CD1c-positive myeloid dendritic cell (primary cell): ENCODE measurements around the gene RAD51B.
A peak's percentile ranks its signal among the peaks of the same experiment; 100 is the strongest.

Experiments used
- DNase-seq: peaks from one replicate; pipeline ENCODE4 v3.0.0-alpha.2; 2016; ENCODE audit errors: extremely low spot score

RAD51B gene

GRCh38 chr14:68573126-68573525, 753.5 kb downstream of the RAD51B start:
- DNase-seq, result no peak

GRCh38 chr14:68573722-68574121, 754.1 kb downstream of the RAD51B start:
- peak; percentile 53 for DNase-seq

- DNase-seq, result peak; percentile 18
Measured at GRCh38 chr14:68574461-68574860, 754.9 kb downstream of the RAD51B start.

GRCh38 chr14:68574906-68575305, 755.3 kb downstream of the RAD51B start:
- no peak for DNase-seq

- DNase-seq, result no peak
Measured at GRCh38 chr14:68575426-68575825, 755.8 kb downstream of the RAD51B start.

GRCh38 chr14:68576031-68576430, 756.5 kb downstream of the RAD51B start:
- peak; percentile 35 for DNase-seq

GRCh38 chr14:68576496-68577244, 757.1 kb downstream of the RAD51B start:
- peak; percentile 32 for DNase-seq

- peak; percentile 94 for DNase-seq
Measured at GRCh38 chr14:68577802-68578541, 758.4 kb downstream of the RAD51B start.

GRCh38 chr14:68578597-68578996, 759.0 kb downstream of the RAD51B start:
- no peak for DNase-seq

GRCh38 chr14:68580096-68580645, 760.6 kb downstream of the RAD51B start:
- peak; percentile 64 for DNase-seq

GRCh38 chr14:68580671-68581070, 761.1 kb downstream of the RAD51B start:
- no peak for DNase-seq

GRCh38 chr14:68583548-68584280, 764.1 kb downstream of the RAD51B start:
- no peak for DNase-seq

- DNase-seq, result no peak
Measured at GRCh38 chr14:68584786-68585185, 765.2 kb downstream of the RAD51B start.

- DNase-seq, result no peak
Measured at GRCh38 chr14:68585690-68586089, 766.1 kb downstream of the RAD51B start.

GRCh38 chr14:68586896-68587751, 767.5 kb downstream of the RAD51B start:
- no peak for DNase-seq

- no peak for DNase-seq
Measured at GRCh38 chr14:68587931-68588330, 768.4 kb downstream of the RAD51B start.

- DNase-seq, result no peak
Measured at GRCh38 chr14:68589447-68590200, 770.0 kb downstream of the RAD51B start.

GRCh38 chr14:68590201-68590522, 770.6 kb downstream of the RAD51B start:
- DNase-seq, result no peak

- DNase-seq, result no peak
Measured at GRCh38 chr14:68591786-68592185, 772.2 kb downstream of the RAD51B start.

- no peak for DNase-seq
Measured at GRCh38 chr14:68592948-68593556, 773.5 kb downstream of the RAD51B start.
